ENCODE measurements around the gene TANC1.

The TANC1 gene

DNA sequence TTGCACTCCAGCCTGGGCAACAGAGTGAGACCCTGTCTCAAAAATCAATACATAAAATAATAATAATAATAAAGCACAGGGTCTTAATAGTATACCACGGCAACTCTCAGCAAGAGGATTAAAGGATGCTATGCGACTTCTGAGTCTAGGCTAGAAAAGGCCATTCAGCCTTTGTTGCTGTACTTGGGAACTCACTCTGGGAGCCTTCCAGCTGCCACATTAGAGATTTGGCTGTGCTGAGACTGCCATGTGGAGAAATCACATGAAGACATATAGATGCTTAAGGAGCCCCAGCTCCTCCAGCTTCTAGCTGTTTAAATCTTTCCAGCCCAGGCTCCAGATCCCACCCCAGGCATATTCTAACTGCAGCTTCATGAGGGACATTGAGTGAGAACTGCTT, 8.2 kb upstream of the TANC1 start:
- DNase-seq (ENCODE audit: low read depth in 4 of 4, low spot score in 1 of 4), result no peak

- no peak for DNase-seq (ENCODE audit: low read depth in 4 of 4, low spot score in 1 of 4)
Observed at GRCh38 chr2:158962074-158962473, 6.4 kb upstream of the TANC1 start.

DNA sequence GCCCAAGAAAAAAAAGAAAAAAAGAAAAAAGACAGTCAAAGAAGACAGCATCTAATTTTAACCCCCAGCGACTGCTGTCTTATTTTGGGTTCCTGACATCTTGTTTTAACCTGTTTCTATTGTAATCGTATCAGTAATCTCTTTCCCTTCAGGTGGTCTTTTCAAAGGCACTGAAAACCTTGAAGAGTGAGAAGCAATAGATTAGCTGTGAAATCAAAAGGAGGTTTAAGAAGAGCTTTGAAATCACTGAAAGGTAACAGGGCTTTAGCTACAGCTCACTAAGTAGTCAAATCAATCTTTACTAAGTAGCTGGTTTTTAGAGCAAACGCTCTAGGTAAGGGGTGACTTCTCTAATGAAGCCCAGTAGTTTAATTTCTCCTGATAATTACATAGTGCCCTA, 5.4 kb upstream of the TANC1 start:
- DNase-seq (ENCODE audit: low read depth in 4 of 4, low spot score in 1 of 4), result no peak

- DNase-seq (ENCODE audit: low read depth in 4 of 4, low spot score in 1 of 4), result no peak
Observed at GRCh38 chr2:158965107-158965506, 3.3 kb upstream of the TANC1 start.

GRCh38 chr2:158965641-158966040, 2.8 kb upstream of the TANC1 start:
- no peak for DNase-seq (ENCODE audit: low read depth in 4 of 4, low spot score in 1 of 4)

DNA sequence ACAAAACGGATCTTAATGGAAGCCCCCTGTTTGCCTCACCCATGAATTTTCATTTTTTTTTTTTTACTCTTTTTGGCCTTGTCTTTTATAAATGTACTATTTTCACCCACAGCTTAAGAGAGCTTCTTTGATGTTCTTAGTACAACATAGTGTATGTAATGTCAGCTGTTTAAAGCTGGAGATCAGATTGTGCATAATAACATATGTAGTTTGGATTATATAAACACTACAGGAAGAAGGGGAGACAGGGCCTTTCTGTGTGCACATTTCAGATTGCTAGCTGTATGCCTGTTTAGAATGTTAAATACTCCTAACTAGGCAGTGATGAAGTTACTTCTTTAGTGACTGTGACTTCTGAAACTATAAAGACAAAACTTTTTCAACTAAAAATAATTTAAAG, 2.1 kb upstream of the TANC1 start:
- no peak for DNase-seq (ENCODE audit: low read depth in 4 of 4, low spot score in 1 of 4)

GRCh38 chr2:158967114-158967730, 1.2 kb upstream of the TANC1 start:
- no peak for DNase-seq (ENCODE audit: low read depth in 4 of 4, low spot score in 1 of 4)

DNA sequence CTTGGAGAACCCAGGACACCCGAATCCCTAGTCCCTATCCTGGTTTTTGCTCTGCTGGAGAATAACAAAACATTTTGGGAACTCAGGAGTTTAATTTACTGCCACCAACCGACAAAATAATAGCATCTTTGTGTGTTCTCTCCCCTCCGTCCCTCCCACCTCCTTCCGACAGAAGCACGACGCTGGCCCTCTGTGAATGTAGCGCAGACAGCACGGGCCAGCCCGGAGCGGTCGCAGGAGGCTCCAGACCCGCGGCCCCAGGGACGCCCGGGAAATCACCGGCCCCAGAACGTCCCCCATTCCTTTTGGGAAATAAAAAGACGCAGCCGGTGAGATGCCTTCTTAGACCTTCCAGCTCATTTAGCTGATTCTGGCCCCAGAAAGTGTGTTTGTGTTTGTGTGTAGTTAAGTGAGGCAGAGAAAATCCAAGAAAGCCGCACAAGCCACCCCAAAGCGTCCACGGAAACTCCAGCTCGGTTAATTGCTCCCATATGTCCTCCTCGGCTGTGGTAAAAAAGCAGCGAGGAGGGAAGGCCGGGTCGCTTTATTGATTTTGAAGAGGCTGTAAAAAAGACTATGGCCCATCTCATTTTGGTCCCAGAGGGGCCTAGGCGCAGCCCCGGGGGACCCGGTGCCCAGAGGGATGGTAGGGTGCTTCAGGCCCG, 577 bp upstream of the TANC1 start:
- no peak for DNase-seq (ENCODE audit: low read depth in 4 of 4, low spot score in 1 of 4)

GRCh38 chr2:158969162-158969714, 798 bp downstream of the TANC1 start:
- no peak for DNase-seq (ENCODE audit: low read depth in 4 of 4, low spot score in 1 of 4)

- DNase-seq (ENCODE audit: low read depth in 4 of 4, low spot score in 1 of 4), result no peak
Observed at GRCh38 chr2:158969715-158970240, 1.3 kb downstream of the TANC1 start.

- DNase-seq (ENCODE audit: low read depth in 4 of 4, low spot score in 1 of 4), result no peak
Observed at GRCh38 chr2:158970241-158970751, 1.9 kb downstream of the TANC1 start.

GRCh38 chr2:158973116-158973956, 4.9 kb downstream of the TANC1 start:
- DNase-seq (ENCODE audit: low read depth in 4 of 4, low spot score in 1 of 4), result no peak

GRCh38 chr2:158975271-158975921, 7.0 kb downstream of the TANC1 start:
- DNase-seq (ENCODE audit: low read depth in 4 of 4, low spot score in 1 of 4), result no peak

- DNase-seq (ENCODE audit: low read depth in 4 of 4, low spot score in 1 of 4), result no peak
Observed at GRCh38 chr2:158979772-158980171, 11.3 kb downstream of the TANC1 start.

GRCh38 chr2:158984604-158985135, 16.2 kb downstream of the TANC1 start:
- no peak for DNase-seq (ENCODE audit: low read depth in 4 of 4, low spot score in 1 of 4)

GRCh38 chr2:158988501-158988900, 20.1 kb downstream of the TANC1 start:
- no peak for DNase-seq (ENCODE audit: low read depth in 4 of 4, low spot score in 1 of 4)

GRCh38 chr2:158989165-158989564, 20.7 kb downstream of the TANC1 start:
- DNase-seq (ENCODE audit: low read depth in 4 of 4, low spot score in 1 of 4), result no peak

DNA sequence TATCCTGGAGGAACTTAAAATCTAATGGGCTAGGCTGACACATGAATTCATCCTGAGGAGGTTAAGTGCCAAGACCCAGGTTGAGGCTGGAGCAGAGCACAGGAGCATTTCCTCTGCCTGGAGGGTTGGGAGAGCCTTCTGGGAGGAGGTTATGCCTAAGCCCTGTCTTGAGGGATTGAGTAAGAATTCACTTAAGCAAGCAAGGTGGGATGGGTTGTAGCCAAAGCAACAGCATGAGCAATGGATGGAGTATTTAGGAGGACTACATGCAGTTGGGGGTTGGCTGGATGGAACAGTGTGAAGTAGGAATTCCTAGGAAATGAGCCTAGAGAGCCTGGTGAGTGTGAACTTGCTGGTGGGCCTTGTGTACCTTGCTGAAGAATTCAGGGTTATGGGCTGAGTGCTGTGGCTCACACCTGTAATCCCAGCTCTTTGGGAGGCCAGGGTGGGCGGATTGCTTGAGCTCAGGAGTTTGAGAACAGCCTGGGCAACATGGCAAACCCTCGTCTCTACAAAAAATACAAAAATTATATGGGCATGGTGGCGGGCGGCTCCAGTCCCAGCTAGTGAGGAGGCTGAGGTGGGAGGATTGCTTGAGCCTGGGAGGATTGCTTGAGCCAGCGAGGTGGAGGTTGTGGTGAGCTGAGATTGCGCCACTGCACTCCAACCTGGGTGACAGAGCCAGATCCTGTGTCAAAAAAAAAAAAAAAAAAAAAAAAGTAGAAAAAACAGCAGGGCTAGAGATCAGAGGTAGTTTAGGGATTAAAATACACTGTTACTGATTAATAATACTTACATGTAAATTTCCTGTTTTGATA, 22.2 kb downstream of the TANC1 start:
- no peak for DNase-seq (ENCODE audit: low read depth in 4 of 4, low spot score in 1 of 4)

- no peak for DNase-seq (ENCODE audit: low read depth in 4 of 4, low spot score in 1 of 4)
Observed at GRCh38 chr2:158993030-158993429, 24.6 kb downstream of the TANC1 start.

Data from stimulated activated CD4-positive, alpha-beta T cell treated with anti-CD3 and anti-CD28 coated beads, Interleukin-1b, Interleukin-23, amount 100 ng/mL, for 24 hours (primary cell).